Measurements from ENCODE around the gene IQCN.

Gene IQCN

GRCh38 chr19:18282021-18282787 lies 8.0 kb upstream of the IQCN start:
- peaks cover 20% of the 10 kb centered on the region for H3K79me2 ChIP-seq (ENCODE audit: insufficient read depth, low read depth)
- peaks cover 23% of the 10 kb centered on the region for H3K4me1 ChIP-seq (ENCODE audit: low read depth, poor library complexity, severe bottlenecking)
- no peaks in the 10 kb centered on the region for H3K27me3 ChIP-seq (ENCODE audit: insufficient read depth, low read depth)
- no peak overlapping the region for H3K4me3 ChIP-seq (IDR thresholded peaks at IDR 0.05; ENCODE audit: insufficient read depth, low read depth, low read length)
- no peak for TF ChIP-seq CTCF (conservative IDR thresholded peaks at IDR 0.05; ENCODE audit: low read depth, low read length)
- peak overlapping the region; percentile 98 for H3K9ac ChIP-seq
- H3K27ac ChIP-seq = peak overlapping the region; percentile 99
- peaks cover 6% of the 10 kb centered on the region; the same call in 1 of the 2 replicates for H4K20me1 ChIP-seq (ENCODE audit: insufficient read depth)
- peak overlapping the region; percentile 80 for H3K4me2 ChIP-seq
- H2AFZ ChIP-seq (ENCODE audit: low read depth) = peak overlapping the region; percentile 36; the same call in 1 of the 2 replicates
- H3K36me3 ChIP-seq (ENCODE audit: insufficient read depth) = no peaks in the 10 kb centered on the region

- Histone ChIP-seq H3K79me2 (ENCODE audit: insufficient read depth, low read depth) (peaks cover 20% of the 10 kb centered on the region), H3K4me1 (ENCODE audit: low read depth, poor library complexity, severe bottlenecking) (peaks cover 23% of the 10 kb centered on the region), H2AFZ (ENCODE audit: low read depth) (peak within 1 kb of the TSS; percentile 36; the same call in 1 of the 2 replicates), H3K36me3 (ENCODE audit: insufficient read depth) (no peaks in the 10 kb centered on the region), H3K27me3 (ENCODE audit: insufficient read depth, low read depth) (no peaks in the 10 kb centered on the region), H4K20me1 (ENCODE audit: insufficient read depth) (peaks cover 6% of the 10 kb centered on the region; the same call in 1 of the 2 replicates), H3K27ac (peak within 1 kb of the TSS; percentile 99), H3K4me3 (IDR thresholded peaks at IDR 0.05; ENCODE audit: insufficient read depth, low read depth, low read length) (no peak within 1 kb of the TSS), H3K4me2 (peak within 1 kb of the TSS; percentile 80), H3K9ac (peak within 1 kb of the TSS; percentile 98)
- TF ChIP-seq CTCF (conservative IDR thresholded peaks at IDR 0.05; ENCODE audit: low read depth, low read length) = no peak
Observed at GRCh38 chr19:18281082-18282020, 7.1 kb upstream of the IQCN start, which contains the start of gene JUND. JUND (minus strand) TSS chr19:18281622; CDS start chr19:18281484, 138 bp downstream.

- H3K4me3 ChIP-seq (IDR thresholded peaks at IDR 0.05; ENCODE audit: insufficient read depth, low read depth, low read length) = no peak overlapping the region
- no peak overlapping the region for H2AFZ ChIP-seq (ENCODE audit: low read depth)
- H3K27me3 ChIP-seq (ENCODE audit: insufficient read depth, low read depth) = no peaks in the 10 kb centered on the region
- peak overlapping the region; percentile 98 for H3K9ac ChIP-seq
- peaks cover 6% of the 10 kb centered on the region; the same call in 1 of the 2 replicates for H4K20me1 ChIP-seq (ENCODE audit: insufficient read depth)
- H3K4me2 ChIP-seq = peak overlapping the region; percentile 70
- no peak for TF ChIP-seq CTCF (conservative IDR thresholded peaks at IDR 0.05; ENCODE audit: low read depth, low read length)
- peak overlapping the region; percentile 97 for H3K27ac ChIP-seq
- H3K36me3 ChIP-seq (ENCODE audit: insufficient read depth) = no peaks in the 10 kb centered on the region
- peaks cover 20% of the 10 kb centered on the region for H3K79me2 ChIP-seq (ENCODE audit: insufficient read depth, low read depth)
- H3K4me1 ChIP-seq (ENCODE audit: low read depth, poor library complexity, severe bottlenecking) = peaks cover 23% of the 10 kb centered on the region
Observed at GRCh38 chr19:18280247-18281081, 6.2 kb upstream of the IQCN start.
